Measurements from ENCODE around the gene TNFRSF25.

TNFRSF25 gene

DNA sequence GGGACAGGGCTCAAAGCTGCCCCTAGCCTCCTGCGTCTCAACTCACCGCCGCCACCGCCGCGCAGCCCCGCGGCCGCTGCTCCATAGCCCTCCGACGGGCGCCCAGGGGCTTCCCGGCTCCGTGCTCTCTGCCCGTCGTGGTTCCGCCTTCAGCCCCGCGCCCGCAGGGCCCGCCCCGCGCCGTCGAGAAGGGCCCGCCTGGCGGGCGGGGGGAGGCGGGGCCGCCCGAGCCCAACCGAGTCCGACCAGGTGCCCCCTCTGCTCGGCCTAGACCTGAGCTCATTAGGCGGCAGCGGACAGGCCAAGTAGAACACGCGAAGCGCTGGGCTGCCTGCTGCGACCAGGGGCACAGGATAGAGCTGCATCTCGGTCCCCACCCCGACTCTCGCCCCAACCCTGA lies at the start of gene TNFRSF25:
TSS of gene TNFRSF25 (minus strand) at position 151 of the 400 bp plus-strand sequence. CDS start at position 85, 66 bp downstream.
- no peak for DNase-seq (ENCODE audit: low read depth)

- DNase-seq (ENCODE audit: low read depth): no peak
Measured at GRCh38 chr1:6515771-6516170, 49.8 kb upstream of the TNFRSF25 start.

- no peak for DNase-seq (ENCODE audit: low read depth)
Measured at GRCh38 chr1:6513320-6513801, 47.4 kb upstream of the TNFRSF25 start.

- DNase-seq (ENCODE audit: low read depth): no peak
Measured at GRCh38 chr1:6512908-6513280, 46.9 kb upstream of the TNFRSF25 start.

DNA sequence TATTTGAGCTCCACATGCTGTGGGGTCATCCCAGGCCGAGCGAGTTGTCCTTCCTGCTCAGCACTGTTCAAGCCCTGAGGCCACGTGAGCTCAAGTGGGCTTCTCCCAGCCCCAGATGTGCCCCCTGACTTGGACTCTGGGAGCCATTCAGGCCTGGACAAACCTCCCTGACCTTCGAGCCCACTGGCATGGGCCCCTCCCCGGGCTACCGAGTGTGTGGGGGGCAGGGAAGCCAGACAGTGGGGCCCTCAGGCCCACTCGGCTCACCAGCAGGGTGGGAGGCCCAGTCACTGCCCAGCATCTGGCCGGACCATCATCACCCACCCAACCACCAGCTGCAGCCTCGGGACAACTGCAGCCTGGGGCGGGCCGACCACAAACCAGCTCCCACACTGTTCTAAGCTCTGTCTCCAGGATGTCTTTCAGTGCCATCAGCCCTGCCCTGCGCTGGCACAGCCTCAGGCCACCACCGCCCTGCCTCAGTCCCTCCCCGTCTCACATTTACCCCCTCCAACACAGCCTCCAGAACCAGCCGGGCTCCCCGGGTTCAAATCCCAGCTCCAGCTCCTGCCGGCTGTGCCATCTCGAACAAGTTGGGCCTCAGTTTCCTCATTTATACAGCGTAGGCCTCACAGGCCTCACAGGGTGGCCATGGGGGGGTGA lies 46.4 kb upstream of the TNFRSF25 start:
- no peak for DNase-seq (ENCODE audit: low read depth)

GRCh38 chr1:6511561-6512244 lies 45.7 kb upstream of the TNFRSF25 start:
- no peak for DNase-seq (ENCODE audit: low read depth)

DNA sequence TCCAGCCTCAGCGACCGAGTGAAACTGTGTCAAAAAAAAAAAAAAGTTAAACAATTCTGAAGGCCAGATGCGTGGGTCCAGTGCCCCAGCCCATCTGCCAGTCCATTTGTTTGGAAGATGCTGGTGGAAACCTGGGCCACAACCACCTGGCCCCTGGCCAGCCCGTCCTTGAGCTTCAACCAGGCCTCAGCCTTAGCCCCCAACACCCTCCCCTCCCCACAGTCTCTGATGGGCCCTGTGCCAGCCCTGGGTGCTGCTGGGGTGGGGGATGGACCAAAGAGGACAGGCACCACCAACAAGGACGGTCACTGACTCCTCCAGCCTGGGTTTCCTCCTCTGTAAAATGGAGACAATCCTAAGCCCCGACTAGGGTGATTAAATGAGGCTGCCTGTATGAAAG lies 45.1 kb upstream of the TNFRSF25 start:
- no peak for DNase-seq (ENCODE audit: low read depth)

DNA sequence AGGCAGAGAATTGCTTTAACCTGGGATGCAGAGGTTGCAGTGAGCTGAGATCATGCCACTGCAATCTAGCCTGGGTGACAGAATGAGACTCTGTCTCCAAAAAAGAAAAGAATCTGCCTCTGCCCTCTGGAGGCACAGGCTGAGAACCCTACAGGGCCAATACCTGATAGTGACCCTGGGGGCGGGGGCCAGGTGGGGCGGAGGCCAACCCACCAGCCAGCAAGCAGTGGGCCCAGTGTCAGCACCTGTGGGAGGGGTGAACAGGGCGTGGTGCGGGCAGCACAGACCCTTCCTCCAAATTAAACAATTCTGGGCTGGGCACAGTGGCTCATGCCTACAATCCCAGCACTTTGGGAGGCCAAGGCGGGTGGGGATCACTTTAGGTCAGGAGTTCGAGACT lies 44.5 kb upstream of the TNFRSF25 start:
- no peak for DNase-seq (ENCODE audit: low read depth)

DNA sequence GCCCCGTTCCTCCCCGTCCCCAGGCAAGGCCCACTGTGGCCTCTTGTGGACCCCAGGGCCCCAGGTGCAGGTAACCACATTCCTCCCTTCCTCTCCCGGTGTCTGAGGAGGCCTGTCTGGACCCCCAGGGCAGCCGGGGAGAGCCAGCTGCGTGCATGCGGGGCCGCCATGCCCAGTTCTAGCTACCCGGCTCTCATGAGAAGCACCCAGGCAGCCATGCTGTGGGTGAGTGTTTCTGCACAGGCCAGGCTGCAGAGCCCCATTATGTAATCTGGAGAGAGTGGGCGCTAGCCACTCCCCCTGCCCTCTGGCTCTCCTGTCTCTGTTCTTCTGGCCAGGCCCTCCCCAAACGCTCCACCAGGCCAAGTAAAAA lies 43.9 kb upstream of the TNFRSF25 start:
- DNase-seq (ENCODE audit: low read depth): no peak

- DNase-seq (ENCODE audit: low read depth): no peak
Measured at GRCh38 chr1:6509220-6509918, 43.4 kb upstream of the TNFRSF25 start.

DNA sequence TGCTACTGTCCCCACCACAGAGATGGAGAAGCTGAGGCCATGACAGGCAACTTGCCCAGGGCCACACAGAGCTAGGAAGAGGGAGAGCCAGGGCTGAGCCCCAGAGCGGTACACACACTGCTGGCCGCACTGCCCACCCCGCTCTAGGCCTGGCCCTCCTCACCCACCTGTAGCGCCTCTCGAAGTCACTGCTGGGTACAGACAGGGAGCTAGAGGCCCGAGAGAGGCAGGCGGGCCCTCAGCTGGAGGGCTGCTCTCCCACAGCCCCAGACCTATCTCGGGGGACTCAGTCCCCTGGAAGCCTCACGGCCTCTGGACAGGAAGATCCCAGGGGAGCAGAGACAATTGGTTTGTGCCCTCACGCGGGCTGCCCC lies 42.8 kb upstream of the TNFRSF25 start:
- DNase-seq (ENCODE audit: low read depth): no peak

DNA sequence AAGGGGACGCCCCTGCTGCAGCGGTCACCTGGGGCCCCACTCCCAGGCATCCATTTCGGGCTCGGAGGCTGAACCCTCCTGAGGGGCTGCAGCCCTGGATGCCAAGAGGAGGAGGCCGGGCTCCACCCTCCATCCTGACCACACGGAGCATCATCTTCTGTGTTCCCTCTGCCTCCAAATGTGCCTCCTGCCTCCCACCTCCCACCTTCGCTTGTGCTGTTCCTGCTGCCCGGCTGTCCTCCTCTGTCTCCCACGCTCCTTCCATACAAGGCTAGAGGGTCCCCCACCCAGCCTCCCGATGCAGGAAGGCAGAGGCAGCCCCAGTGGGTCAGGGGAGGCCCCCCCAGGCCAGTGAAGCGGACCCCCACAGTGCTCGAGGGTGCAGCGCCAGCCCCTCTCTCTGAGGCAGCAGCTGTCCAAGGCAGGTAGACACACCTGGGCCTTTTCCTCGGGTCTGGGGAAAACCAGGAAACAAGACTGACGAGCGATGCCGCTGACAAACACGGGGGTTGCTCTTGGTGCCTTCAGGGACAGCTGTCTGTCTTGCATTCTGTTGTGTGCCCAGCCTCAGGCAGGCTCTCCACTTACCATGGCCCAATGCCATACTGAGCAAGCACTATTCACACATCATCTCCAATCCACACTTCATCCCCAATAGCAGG lies 42.3 kb upstream of the TNFRSF25 start:
- DNase-seq (ENCODE audit: low read depth): no peak

GRCh38 chr1:6507461-6507911 lies 41.5 kb upstream of the TNFRSF25 start:
- no peak for DNase-seq (ENCODE audit: low read depth)

DNA sequence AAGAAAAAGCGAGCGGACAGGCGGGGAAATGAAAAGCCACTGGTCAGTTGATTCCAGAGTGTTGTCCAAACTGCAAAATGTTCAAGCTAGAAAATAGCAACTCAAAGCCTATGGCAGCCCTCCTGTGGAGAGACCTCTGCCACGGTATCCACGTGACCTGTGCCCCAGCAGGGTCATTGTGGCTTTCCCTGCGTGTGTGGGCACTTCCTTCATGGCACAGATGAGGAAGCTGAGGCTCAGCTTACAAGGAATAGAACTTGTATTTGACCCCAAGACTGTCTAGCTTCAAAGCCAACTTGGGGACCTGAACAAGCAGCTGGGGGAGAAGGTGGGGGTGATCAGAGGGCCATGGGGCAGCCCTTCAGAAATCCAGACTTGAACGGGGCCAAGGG lies 41.1 kb upstream of the TNFRSF25 start:
- no peak for DNase-seq (ENCODE audit: low read depth)

DNA sequence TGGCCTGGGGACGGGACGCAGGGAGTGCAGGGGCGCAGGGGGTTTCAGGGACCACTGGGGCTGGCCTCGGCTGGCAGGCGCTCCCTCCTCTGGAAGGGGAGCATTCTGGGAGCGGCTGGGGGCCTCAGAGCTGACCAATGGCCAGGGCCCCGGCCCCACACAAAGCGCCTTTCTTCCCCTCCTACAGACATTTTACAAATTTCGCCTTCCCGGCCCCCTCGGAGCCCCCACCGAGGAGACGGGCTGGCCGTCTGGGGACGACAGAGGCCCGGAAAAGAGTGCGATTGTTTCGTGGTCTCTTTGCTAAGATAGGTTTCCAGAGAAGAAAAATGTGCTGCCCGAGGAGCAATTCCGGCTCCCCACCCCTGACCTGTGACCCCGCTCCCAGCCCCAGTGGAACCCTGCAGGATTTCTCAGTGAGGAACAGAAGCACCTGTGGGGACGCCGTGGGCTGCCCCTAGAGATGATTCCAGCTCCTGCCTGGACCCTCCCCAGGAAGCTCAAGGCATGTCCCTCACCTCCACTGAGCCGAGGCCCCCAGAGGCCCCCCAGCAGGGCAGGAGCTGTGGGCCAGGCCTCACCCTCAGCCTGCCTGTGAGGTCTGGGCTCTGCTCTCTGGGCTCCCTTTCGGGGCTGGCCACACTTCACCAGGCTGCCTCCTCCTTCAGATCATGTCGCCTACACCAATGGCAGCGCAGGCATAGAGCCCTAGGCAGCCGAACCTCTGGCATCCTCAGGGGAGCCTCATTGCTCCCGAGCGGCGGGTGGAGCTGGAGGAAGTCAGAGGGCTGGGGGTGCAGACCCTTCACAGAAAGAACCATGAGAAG lies 40.5 kb upstream of the TNFRSF25 start:
- DNase-seq (ENCODE audit: low read depth): no peak

DNA sequence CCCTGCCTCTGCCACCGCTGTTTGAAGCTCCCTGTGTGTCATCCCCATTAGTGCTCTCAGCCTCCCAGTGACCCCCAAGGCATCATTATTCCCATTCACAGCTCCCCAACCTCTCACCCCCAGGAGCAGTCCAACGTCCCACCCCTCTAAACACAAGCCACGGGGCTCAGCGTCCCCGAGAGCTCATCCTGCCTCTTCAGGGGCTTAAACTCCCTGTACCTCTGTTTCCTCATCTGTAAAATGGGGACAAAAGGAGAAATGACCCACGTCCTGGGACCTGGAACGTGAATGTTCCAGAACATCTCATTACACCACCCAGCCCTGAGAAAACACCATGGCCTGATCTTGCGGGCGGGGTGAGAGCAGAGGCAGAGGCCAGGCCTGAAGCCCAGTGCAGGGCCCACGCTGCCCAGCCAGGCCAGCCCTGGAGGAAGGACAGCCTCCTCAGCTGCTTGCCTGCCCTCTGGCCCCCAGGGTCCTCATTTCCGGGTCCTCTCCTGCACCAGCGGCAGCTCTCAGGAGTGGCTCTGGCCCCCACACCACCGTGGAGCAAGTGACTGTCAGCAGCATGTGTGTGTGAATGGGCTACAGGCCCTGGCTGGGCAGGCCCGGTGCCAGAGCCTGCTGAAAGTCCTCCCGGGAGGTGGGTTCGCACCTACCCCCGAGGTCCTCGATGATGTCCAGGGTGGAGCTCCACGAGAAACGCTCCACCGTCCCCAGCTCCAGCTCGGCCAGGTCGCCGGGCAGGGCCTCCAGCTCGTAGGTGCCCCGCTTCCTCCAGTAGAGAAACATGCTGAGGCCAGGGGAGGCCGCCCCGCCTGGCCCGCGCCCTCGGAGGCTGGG lies 39.6 kb upstream of the TNFRSF25 start:
- no peak for DNase-seq (ENCODE audit: low read depth)

DNA sequence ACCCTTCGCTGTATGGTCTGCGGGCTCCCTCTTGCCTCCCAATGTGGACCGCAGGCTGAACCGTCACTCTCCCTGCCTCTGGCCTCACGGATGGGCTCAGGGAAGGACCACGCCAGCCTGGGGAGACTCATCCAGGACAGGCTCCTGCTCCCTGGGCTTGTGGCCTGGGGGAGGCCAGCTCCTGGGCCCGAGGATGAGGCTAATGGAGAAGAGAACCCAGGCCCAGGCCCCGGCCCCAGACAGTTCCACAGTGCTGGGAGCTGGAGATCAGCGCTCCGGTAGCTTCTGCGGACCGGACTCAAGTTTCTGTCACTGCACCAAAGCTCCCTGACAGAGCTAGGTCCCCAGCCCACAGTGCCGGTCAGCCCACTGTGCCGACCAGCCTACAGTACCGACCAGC lies 38.9 kb upstream of the TNFRSF25 start:
- no peak for DNase-seq (ENCODE audit: low read depth)

DNA sequence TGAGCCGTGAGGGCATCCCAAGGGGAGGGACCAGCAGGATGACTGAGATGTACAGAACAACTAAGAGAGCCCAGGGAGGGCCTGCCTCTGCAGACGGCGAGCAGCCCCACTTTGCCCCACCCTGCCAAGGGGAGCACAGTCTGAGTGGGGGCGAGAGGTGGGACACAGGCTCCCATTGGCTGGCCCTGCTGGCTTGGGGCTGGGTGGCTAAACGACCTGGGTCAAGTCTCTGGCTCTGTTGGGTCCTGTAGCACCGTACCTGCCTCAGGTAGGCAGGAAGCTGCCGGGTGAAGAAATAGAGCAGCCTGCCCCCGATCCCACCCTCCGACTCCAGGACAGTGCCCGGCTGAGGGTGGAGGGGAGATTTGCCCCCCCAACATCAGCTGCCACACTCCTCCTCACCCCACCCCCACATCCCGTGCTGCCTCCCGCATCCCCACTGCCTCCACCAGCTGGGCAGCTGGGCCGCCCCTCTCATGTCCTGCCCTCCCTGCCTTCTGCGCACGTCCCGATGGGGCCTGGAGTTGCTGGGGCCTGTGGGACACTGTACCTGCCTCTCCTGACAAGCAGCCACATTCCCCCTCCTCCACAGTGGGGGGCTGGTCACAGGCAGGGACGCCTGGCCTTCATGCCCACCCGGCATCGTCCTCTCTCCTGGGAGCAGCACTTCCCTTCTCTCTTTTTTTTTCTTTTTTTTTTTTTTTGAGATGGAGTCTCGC lies 38.1 kb upstream of the TNFRSF25 start:
- no peak for DNase-seq (ENCODE audit: low read depth)

DNA sequence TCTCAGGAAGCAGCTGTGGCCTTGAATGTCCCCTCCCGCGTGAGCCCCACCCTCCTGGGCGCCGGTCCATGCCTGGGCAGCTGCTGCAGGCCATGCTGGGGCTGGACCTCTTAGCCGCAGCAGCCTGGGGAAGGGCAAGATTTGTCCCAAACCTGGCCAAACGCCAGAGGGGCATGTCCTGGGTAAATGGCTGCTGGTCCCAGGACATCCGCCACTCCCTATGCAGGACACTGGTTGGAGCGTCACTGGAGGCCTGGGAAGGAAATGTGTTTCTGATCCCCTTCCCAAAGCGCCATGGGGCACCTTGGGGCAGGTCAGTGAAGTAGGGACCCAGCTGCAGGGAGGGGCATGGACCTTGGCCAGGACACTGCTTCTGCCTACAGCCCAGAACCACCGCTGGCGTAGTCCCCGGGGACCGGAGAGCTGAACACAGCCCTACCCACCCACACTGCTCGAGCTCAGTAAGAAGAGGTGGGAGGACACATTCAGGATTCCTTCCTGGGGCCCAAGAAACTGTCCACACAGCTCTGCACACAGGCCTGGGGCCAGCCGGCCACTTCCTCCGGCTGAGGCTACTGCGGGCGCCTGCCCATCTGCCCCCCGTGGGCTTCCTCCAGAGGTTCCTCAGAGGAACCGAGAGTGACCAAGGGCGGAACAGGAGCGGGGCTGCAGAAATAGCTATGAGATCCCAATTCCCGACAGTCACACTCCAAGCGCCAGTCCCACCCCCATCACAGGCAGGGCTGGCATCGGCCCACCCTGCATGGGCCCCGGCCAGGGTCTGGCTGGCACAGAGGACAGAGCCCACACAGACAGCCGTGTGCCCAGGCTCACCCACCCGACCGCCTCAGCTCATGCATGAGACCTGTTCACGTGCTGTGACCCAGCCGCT lies 36.3 kb upstream of the TNFRSF25 start:
- no peak for DNase-seq (ENCODE audit: low read depth)

All from fibroblast of the conjunctiva (primary cell).